Spleen (tissue), 11 donors: ENCODE results near the gene EMC9. TPM values are rescaled to one million over a fixed set of nuclear protein-coding genes. Genes with fewer than 3 reads are reported as not detected.
A peak's percentile ranks its signal among the peaks of the same experiment; 100 is the strongest.

Source experiments
- DNase-seq: peaks from one replicate; pipeline ENCODE4 v3.0.0-alpha.2; 2020
- H3K27ac ChIP-seq, 8 donors: fragments of 200-600 bp; sonication (generic) in 7 of 8; 1 replicate in 4 of 8; 2 replicates in 4 of 8; pipeline versions ENCODE4 v1.5.0 to v1.8.0; 2016 to 2021; ENCODE audit warnings: inconsistent platforms in 4 of 8, mild to moderate bottlenecking in 4 of 8, moderate library complexity in 1 of 8
- H3K27me3 ChIP-seq, 7 donors: fragments of 200-600 bp; sonication (generic) in 6 of 7; replicated peaks in 1 of 7; 1 replicate in 4 of 7; 2 replicates in 3 of 7; pipeline versions ENCODE4 v1.5.0 to v1.8.0; 2016 to 2021; ENCODE audit warnings: inconsistent platforms in 3 of 7, mild to moderate bottlenecking in 1 of 7
- H3K36me3 ChIP-seq, 6 donors: fragments of 200-600 bp; sonication (generic) in 5 of 6; 1 replicate in 4 of 6; 2 replicates in 2 of 6; pipeline versions ENCODE4 v1.5.0 to v1.8.0; 2016 to 2021; ENCODE audit warnings: inconsistent platforms in 2 of 6
- H3K4me1 ChIP-seq, 6 donors: fragments of 200-600 bp; sonication (generic) in 5 of 6; 1 replicate in 3 of 6; 2 replicates in 3 of 6; pipeline versions ENCODE4 v1.5.0 to v1.8.0; 2016 to 2021; ENCODE audit warnings: inconsistent platforms in 3 of 6
- H3K4me3 ChIP-seq, 8 donors: fragments of 200-600 bp; sonication (generic) in 7 of 8; 1 replicate in 4 of 8; 2 replicates in 4 of 8; pipeline versions ENCODE4 v1.5.0 to v1.8.0; 2016 to 2021; ENCODE audit warnings: inconsistent platforms in 4 of 8, mild to moderate bottlenecking in 4 of 8, moderate library complexity in 2 of 8
- H3K9me3 ChIP-seq, 8 donors: fragments of 200-600 bp; sonication (generic) in 7 of 8; 1 replicate in 4 of 8; 2 replicates in 4 of 8; pipeline versions ENCODE4 v1.5.0 to v1.8.0; 2016 to 2021; ENCODE audit warnings: inconsistent platforms in 4 of 8
- POLR2A ChIP-seq, 3 donors: fragments of 450-650 bp; IDR thresholded peaks; one replicate each; pipeline ENCODE4 v1.5.1; 2017; ENCODE audit warnings: antibody characterized with exemption in 3 of 3, mild to moderate bottlenecking in 1 of 3
- POLR2AphosphoS5 ChIP-seq, 3 donors: sonication (generic); formaldehyde crosslinking; IDR thresholded peaks; one replicate each; pipeline ENCODE4 v1.5.1; 2017; ENCODE audit warnings: antibody characterized with exemption in 3 of 3
- WGBS, 5 donors: extraction: QIAGEN DNeasy Blood & Tissue Kit in 3 of 5; methylation state at CpG; one replicate each; pipeline versions ENCODE4 v1.1.5 to v1.1.7; 2013 to 2018; 5-methylcytosine and 5-hydroxymethylcytosine counted together
- intact Hi-C: fragments of 100-400 bp; cut with DNase I; formaldehyde crosslinking; loops from one replicate; pipeline ENCODE4 v1.15.0; 2023; ENCODE audit warnings: low total_unique reads
- polyA plus RNA-seq, 3 donors: library from polyadenylated mRNA; stranded (reverse); fragments of 200-250 nt; gene quantifications; one replicate each; pipeline ENCODE4 v1.2.1, GENCODE V29; 2013
- total RNA-seq, 7 donors: library from RNA; depleted of rRNA in 3 of 7; stranded (reverse); fragments of >200 nt in 3 of 7; fragmentation: NEBNext Ultra II Directional in 4 of 7; extraction: Animal tissue kit (Norgen Biotek cat#: 25700) in 4 of 7; gene quantifications; one replicate each; pipeline versions ENCODE4 v1.1.0 to v1.2.1, GENCODE V29; 2016 to 2021
- TF ChIP-seq, protein P1 (sequence below), 11 experiments: fragments of 200-600 bp in 7 of 11; fragments of 450-650 bp in 4 of 11; sonication (generic) in 4 of 11; IDR thresholded peaks in 8 of 11; conservative IDR thresholded peaks in 3 of 11; 1 replicate in 7 of 11; 2 replicates in 4 of 11; pipeline versions ENCODE4 v1.4.0 to v1.8.0; 2016 to 2021; ENCODE audit warnings: antibody characterized with exemption in 11 of 11, inconsistent platforms in 4 of 11, mild to moderate bottlenecking in 1 of 11
- donor health status: healthy with polysubstance abuse.
- donor health status: DM: no; HTN: no; CAD: no; lungs with moderate emphysema.
- donor health status: DM: no; HTN: no; CAD: no.
- donor health status: Bipolar disorder and iron deficiency.
- donor health status: healthy.
- donor health status: DM: no; HTN: no; CAD: no.
- donor health status: DM: yes; HTN: yes; CAD: no.

Gene EMC9
- total and polyA plus RNA-seq, 10 donors = 17.7 to 50.6 (median 22.3) TPM

DNA sequence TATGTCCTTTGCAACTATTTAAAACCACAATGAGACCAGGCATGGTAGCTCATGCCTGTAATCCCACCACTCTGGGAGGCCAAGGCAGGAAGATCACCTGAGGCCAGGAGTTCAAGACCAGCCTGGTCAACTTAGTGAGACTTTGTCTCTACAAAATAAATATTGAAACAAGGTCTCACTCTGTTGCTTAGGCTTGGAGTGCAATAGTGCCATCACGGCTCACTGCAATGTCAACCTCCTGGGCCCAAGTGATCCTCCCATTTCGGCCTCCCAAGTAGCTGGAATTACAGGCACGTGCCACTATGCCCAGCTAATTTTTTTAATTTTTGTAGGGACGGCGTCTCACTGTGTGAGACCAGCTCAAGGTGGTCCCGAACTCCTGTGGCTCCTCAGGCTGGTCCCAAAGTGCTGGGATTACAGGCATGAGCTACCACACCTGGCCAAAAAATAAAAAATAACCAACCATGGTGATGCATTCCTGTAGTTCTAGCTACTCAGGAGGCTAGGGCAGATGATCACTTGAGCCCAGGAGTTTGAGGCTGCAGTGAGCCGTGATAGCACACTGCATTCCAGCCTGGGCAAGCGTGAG is 11.9 kb downstream of the EMC9 start:
- H3K4me3 ChIP-seq = no peak overlapping the region
- H3K4me1 ChIP-seq = peaks cover 6 to 58% (median 33%) of the 10 kb centered on the region in 6 donors
- 90 to 97% (median 95%) methylated on average over 8 of the region's 8 CpGs for WGBS, 5 donors
- peaks cover 0 to 11% (median under 1%) of the 10 kb centered on the region in 6 donors for H3K36me3 ChIP-seq
- H3K27ac ChIP-seq = peak overlapping the region in 2 of 8 donors; percentile 86 to 92
- no peaks in the 10 kb centered on the region for H3K9me3 ChIP-seq
- no peak for DNase-seq
- no peaks in the 10 kb centered on the region for H3K27me3 ChIP-seq
- intact Hi-C loops = no loop called here
- TF ChIP-seq POLR2AphosphoS5 (IDR thresholded peaks at IDR 0.05) = no peak
- TF ChIP-seq, protein P1, sequence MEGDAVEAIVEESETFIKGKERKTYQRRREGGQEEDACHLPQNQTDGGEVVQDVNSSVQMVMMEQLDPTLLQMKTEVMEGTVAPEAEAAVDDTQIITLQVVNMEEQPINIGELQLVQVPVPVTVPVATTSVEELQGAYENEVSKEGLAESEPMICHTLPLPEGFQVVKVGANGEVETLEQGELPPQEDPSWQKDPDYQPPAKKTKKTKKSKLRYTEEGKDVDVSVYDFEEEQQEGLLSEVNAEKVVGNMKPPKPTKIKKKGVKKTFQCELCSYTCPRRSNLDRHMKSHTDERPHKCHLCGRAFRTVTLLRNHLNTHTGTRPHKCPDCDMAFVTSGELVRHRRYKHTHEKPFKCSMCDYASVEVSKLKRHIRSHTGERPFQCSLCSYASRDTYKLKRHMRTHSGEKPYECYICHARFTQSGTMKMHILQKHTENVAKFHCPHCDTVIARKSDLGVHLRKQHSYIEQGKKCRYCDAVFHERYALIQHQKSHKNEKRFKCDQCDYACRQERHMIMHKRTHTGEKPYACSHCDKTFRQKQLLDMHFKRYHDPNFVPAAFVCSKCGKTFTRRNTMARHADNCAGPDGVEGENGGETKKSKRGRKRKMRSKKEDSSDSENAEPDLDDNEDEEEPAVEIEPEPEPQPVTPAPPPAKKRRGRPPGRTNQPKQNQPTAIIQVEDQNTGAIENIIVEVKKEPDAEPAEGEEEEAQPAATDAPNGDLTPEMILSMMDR (IDR thresholded peaks at IDR 0.05 in 8 of 11, conservative IDR thresholded peaks at IDR 0.05 in 3 of 11) = no peak

GRCh38 chr14:24127673-24128072 is 13.7 kb downstream of the EMC9 start:
- Histone ChIP-seq H3K4me3 (no peak overlapping the region), H3K36me3 (peaks cover 0 to 29% (median 16%) of the 10 kb centered on the region in 6 donors), H3K4me1 (peaks cover 6 to 64% (median 42%) of the 10 kb centered on the region in 6 donors), H3K27me3 (no peaks in the 10 kb centered on the region), H3K9me3 (no peaks in the 10 kb centered on the region), H3K27ac (peak overlapping the region in 1 of 8 donors; percentile 10)
- DNase-seq = no peak
- no peak for TF ChIP-seq POLR2AphosphoS5 (IDR thresholded peaks at IDR 0.05)
- no peak for TF ChIP-seq POLR2A (IDR thresholded peaks at IDR 0.05)
- TF ChIP-seq, protein P1 (IDR thresholded peaks at IDR 0.05 in 8 of 11, conservative IDR thresholded peaks at IDR 0.05 in 3 of 11) = no peak
- WGBS, 5 donors = 76 to 86% (median 81%) methylated on average over 2 of the region's 2 CpGs
- intact Hi-C loops = no loop called here

DNA sequence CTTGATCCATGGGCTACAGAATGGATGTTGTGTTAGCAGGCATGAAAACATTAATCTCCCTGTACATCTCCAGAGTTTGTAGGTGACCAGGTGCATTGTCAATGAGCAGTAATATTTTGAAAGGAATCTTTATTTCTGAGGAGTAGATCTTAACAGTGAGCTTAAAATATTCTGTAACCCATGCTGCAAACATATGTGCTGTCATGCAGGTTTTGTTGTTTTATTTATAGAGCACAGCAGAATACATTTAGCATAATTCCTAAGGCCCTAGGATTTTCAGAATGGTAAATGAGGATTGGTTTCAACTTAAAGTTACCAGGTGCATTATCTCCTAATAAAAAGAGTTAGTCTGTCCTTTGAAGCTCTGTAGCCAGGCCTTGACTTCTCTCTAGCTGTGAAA is 14.5 kb downstream of the EMC9 start:
- no peak overlapping the region for H3K4me3 ChIP-seq
- TF ChIP-seq, protein P1 (IDR thresholded peaks at IDR 0.05 in 8 of 11, conservative IDR thresholded peaks at IDR 0.05 in 3 of 11) = no peak
- no peak for TF ChIP-seq POLR2A (IDR thresholded peaks at IDR 0.05)
- TF ChIP-seq POLR2AphosphoS5 (IDR thresholded peaks at IDR 0.05) = no peak
- H3K4me1 ChIP-seq = peaks cover 0 to 63% (median 35%) of the 10 kb centered on the region in 6 donors
- intact Hi-C loops = no loop called here
- no peak for DNase-seq
- H3K27me3 ChIP-seq = no peaks in the 10 kb centered on the region
- H3K27ac ChIP-seq = no peak overlapping the region
- H3K9me3 ChIP-seq = no peaks in the 10 kb centered on the region
- H3K36me3 ChIP-seq = peaks cover 0 to 34% (median 24%) of the 10 kb centered on the region in 6 donors

- WGBS, 5 donors = 72 to 85% (median 80%) methylated on average over 8 to 9 of the region's 9 CpGs
- Histone ChIP-seq H3K4me3 (no peak overlapping the region), H3K36me3 (peaks cover 0 to 66% (median 56%) of the 10 kb centered on the region in 6 donors), H3K9me3 (no peaks in the 10 kb centered on the region), H3K27ac (peak overlapping the region in 7 of 8 donors; percentile 18 to 75 (median 51)), H3K27me3 (no peaks in the 10 kb centered on the region), H3K4me1 (peaks cover 0 to 45% (median 24%) of the 10 kb centered on the region in 6 donors)
- TF ChIP-seq POLR2AphosphoS5 (IDR thresholded peaks at IDR 0.05) = peak in 1 of 3 donors; percentile 12
- TF ChIP-seq, protein P1 (IDR thresholded peaks at IDR 0.05 in 8 of 11, conservative IDR thresholded peaks at IDR 0.05 in 3 of 11) = no peak
- DNase-seq = peak; percentile 51
- intact Hi-C loops = no loop called here
Measured at GRCh38 chr14:24123424-24124417, 17.7 kb downstream of the EMC9 start.
